AG08396 (cell line): Measurements from ENCODE around the gene SLC25A47.
"Not testable (repeated sequence)": the region's sequence is repeated elsewhere in the genome, so short reads cannot be mapped to it uniquely, and the experiment has no call there.

Source experiments
- DNase-seq: peaks from one replicate; pipeline ENCODE4 v3.0.0; 2012; ENCODE audit warnings: low spot score, mixed read lengths

SLC25A47 gene

DNA sequence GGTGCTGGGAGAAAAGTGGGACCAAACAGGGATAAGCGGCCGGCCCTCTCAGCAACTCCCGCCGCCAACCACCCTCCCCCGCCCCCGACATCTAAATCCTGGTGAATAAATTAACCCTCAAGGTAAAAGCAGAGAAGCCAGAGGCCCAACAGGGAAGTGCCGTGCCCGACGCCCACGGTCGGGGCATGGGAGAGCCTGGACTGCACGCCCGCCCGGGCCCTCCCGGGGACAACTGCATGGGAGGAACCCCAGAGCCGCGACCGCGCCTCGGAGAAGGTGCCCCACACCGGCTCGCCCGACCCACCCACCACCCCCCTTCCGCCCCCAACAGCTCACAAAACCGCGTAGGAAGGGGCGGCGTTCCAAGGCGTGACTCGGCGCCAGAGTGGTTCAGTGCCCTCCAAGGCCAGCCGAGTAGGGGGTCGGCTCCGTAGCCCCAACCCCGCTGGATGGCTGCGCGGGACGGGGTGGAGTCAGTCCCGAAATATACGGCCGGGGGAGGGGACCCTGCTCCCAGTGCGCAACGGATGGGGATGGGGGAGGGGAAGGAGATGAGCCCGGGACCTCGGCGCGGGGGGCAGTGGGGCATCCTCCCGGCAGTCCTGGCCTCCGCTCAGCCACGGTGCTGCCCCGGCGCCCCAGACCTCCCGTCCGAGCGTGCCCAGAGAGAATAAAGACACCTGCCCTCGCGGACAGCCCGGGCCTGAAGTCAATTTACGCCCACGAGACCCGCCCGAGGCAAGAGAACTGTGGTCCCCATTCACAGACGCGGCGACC is 17.6 kb upstream of the SLC25A47 start:
- DNase-seq: peak; percentile 47

- peak; percentile 98 for DNase-seq
These were observed 16.8 kb upstream of the SLC25A47 start, which contains the start of gene SLC25A29 for GRCh38 chr14:100306101-100306997. Gene SLC25A29 (minus strand): TSS chr14:100306444. CDS start chr14:100306232, 212 bp downstream.

GRCh38 chr14:100306998-100307765 is 16.0 kb upstream of the SLC25A47 start:
- DNase-seq: no peak

DNA sequence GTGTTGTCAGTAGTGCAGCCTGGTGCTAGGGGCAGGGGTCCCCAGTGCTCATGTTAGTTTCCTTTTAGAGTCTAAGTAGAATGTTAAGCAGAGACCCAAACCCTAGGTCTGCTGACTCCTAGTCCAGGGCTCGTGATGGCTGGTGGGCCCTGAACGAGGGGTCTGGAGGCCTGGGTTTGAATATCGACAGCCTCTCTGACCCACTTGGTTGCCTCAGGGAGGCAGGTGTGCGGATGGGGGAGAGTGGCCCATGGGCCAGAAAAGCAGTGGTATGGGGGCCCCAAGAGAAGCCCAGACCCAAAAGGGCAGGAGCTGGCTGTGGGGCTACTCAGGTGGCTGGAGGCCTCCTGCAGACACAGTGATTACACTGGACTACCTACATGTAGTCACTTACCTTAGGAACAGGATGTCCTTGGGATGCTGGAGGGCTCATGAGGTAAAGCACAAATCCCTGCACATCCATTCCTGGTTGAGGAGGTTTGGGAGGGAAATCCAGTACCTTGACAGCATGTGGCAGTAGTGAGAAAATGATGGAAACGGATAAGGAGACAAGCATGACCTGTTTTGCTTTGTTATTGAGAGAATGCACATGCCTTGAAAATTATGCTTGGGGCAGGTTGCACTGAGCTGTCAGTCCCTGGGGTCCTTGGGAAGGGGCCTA is 15.2 kb upstream of the SLC25A47 start:
- DNase-seq: no peak

DNA sequence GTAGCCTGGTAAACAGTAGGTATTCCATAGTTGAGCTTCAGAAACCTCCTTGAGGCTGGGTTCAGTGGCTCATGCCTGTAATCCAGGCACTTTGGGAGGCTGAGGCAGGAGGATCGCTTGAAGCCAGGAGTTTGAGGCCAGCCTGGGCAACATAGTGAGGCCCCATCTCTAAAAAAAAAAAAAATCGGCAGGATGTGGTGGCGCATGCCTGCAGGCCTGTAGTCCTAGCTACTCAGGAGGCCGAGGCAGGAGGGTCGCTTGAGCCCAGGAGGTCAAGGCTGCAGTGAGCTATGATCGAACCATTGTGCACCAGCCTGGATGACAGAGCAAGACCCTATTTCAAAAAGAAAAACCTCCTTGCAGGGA is 14.7 kb upstream of the SLC25A47 start:
- DNase-seq: not testable (repeated sequence)

GRCh38 chr14:100309028-100309737 is 14.0 kb upstream of the SLC25A47 start:
- no peak for DNase-seq

- not testable (repeated sequence) for DNase-seq
These were observed 10.8 kb upstream of the SLC25A47 start for GRCh38 chr14:100312110-100312876.

- no peak for DNase-seq
These were observed 10.2 kb upstream of the SLC25A47 start for GRCh38 chr14:100312877-100313400.

DNA sequence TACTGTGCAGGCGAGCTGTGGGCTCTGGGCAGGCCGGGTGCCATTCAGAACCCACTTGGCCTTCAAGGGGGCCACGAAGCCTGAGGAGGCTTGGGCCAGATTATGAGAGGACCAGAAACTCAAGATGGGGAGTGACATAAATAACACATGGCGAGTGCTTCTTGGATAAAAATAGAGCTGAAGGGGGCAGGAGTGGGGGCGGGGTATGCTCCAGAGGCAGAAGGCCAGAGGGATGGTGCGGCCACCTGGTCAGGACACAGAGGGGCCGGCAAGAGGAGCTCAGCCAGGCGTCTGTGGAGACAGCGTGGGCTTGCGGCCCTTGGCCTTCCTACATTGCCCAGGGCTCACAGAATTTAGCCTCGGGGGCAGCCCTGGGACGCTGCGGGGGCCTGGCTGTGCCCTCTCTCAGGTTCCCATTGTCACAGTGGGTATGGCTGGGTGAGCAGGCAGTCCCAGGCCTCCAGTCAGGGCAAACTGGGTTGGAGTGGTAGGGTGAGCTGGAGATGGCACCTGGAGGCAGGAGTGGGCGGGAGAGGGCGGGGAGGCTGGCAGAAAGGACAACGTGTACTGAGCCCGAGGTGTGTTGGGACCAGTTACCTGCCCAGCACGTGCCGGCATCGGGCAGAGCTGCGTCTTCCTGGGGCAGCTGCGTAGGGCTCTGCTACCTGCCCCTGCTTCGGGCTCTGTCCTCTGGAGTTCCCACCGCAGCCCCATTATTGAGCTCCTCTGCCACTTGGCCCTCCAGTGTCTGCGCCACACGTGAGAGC is 9.5 kb upstream of the SLC25A47 start:
- DNase-seq: no peak

GRCh38 chr14:100314724-100315123 is 8.4 kb upstream of the SLC25A47 start:
- DNase-seq: no peak

- DNase-seq: no peak
These were observed 5.8 kb upstream of the SLC25A47 start for GRCh38 chr14:100317389-100317788.

- peak; percentile 85 for DNase-seq
These were observed 5.0 kb upstream of the SLC25A47 start for GRCh38 chr14:100317912-100318808.

DNA sequence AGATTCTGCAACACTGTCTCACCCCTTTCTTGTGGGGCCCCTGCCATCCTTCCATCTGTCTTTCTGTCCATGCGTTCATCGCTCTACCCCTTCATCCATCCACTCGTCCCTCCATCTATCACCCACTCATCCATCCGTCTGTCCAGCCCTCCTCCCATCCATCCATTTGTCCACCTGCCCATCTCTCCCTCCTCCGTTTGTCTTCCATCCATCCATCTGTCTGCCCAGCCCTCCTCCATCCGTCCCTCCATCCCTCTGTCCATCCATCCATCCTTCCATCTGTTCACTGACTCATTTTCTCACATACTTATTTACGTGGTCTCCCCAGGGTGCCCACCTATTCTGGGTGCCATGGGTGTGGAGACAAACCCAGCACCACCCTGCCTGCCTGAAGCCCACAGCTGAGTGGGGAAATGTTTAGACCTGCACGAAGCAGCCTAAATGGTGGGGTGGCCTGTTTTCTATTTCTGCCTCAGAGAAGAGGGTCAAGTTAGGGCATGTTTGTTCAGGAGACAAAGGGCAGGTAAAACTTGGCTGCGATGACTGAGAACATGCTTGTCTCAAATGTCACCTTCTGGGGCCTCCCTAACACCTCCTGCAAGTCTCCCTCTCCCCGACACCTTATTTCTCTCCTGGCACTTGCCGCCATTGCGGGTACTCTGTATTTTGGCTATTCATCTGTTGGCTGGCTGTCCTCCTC is 2.8 kb upstream of the SLC25A47 start:
- DNase-seq: no peak

DNA sequence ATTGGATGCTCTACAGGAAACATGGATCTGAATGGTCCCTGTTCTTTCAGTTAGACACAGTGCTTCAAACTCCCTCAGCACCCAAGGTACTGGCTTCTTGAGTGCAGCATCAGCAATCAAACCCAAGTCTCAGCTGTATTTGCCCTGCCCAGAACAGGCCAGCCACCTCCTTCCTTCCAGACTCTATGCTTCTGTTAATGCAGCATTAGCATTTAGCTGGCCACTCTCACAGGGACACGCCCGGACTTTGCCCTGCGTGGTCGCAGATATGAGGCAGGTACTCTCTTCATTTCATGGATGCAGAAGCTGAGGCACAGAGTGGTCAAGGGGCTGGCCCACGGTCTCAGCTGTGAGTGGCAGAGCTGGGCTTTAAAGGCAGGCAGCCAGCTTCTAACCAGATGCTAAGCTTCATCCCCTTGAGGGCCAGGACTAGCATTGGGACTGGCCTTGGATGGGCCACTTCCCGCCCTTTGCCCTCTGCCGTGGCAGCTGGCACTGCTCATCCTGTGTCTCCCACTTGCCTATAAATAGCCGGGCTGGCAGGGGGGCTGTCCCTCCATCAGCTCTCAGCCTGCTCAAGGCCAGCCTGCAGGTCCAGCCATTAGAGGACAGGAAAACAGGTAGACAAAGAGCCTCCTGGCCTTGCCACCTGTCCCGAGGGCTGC is 1.5 kb upstream of the SLC25A47 start:
- no peak for DNase-seq

GRCh38 chr14:100322138-100322957 is 791 bp upstream of the SLC25A47 start:
- DNase-seq: no peak

- no peak for DNase-seq
These were observed 786 bp downstream of the SLC25A47 start for GRCh38 chr14:100323942-100324307.
